HL-60/S4 treated with retinoic acid at 250 ng/mL for 4 days and 3 days (cell line): ENCODE measurements around the gene TAS2R13.

Experiments used
- in situ Hi-C: fragments of 300-500 bp; cut with MboI; formaldehyde crosslinking; loops from 2 replicates; pipeline ENCODE4 v1.7.0; 2022; ENCODE audit warnings: low sequenced_read_pairs

Gene TAS2R13

DNA sequence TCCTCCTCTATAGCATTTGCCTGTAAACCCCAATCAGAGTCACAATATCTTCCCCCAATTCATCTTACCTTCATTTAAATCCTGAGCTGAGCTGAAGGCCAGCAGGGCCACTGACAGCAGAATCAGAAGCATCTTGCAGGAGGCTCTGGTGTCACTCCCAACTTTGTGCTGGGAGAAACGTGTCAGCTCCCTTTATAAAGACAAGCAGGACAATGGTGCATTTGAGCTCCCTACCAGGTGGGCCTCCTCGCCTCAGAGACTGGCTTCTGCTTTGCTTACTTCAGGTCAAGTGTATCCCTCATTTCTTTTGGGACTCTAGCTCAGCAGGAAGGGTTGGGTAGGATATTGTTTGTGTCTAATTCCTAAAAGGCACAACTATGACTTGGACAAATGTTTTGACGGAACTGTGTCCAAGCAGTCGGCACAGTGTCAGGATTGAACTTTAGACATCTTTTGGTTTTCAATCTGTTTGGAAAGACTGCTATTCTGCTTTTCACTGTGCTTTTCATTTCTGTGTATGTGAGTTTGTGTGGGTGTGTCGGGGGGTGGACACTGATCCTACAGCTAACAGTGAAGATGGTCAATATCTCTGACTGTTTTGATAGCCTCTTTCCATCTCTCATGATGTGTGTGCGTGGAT lies 25.2 kb downstream of the TAS2R13 start, which contains the start of gene PRH1:
TSS of gene PRH1 (minus strand) at position 170 of the 640 bp plus-strand sequence. CDS start at position 132, 38 bp downstream.
- in situ Hi-C loops = no loop called here

DNA sequence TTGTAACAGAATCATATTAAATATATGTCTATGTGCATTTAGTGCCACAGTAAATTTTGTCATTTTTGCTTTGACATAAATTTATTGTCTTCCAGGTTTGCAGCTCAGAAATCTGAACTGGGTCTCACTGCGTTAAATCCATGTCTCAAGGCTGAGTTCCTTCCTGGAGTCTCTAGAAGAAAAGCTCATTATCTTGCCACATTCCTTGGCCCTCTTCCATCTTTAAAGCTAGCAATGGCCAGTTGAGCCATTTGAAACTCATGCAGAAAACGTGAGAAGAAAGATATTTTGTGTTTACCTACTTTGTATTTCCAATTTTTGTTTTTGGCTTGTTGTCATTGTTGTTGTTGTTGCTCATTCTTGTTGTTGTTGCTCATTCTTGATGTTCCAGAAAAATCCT lies 36.0 kb downstream of the TAS2R13 start:
- in situ Hi-C loops = no loop called here

DNA sequence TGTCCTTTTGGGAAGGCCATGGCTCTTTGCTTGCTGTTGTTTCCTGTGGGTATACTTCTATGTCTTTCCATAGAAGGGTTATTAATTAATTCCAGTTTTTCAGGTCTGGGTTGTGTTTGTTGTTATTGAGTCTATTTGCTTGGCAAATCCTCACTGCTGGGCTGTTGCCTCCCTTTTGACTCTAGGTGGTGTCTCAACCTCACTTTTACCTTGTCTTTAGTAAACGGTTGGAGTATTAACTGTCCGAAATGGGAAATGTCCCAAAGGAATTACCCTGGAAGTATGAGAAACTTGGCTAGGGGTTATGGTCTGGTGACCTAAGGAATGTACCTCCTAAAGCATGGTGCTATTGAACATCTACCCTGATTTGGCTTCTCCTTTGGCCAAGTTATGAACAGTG lies 42.0 kb downstream of the TAS2R13 start:
- in situ Hi-C loops = no loop called here

DNA sequence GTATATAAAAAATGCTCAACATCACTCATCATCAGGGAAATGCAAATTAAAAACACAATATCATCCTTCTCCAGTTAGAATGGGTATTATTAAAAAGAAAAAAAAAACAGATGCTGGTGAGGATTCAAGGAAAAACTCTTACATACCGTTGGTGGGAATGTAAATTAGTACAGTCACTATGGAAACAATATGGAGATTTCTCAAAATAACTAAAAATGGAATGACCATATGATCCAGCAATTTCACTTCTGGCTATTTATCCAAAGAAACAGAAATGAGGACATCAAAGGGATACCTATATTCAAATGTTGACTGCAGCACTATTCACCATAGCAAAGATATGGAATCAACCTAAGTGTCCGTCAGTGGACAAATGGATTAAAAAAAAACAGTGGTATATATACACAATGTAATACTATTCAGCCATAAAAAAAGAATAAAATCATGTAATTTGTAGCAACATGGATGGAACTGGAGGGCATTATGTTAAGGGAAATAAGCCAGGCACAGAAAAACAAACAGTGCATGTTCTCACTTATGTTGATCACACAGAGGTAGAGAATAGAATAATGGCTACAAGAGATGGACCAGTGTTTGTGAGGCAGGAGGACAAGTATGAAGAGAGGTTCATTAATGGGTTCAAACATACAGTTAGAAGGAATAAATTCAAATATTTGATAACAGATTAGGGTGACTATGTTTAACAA lies 45.7 kb downstream of the TAS2R13 start:
- in situ Hi-C loops = no loop called here

DNA sequence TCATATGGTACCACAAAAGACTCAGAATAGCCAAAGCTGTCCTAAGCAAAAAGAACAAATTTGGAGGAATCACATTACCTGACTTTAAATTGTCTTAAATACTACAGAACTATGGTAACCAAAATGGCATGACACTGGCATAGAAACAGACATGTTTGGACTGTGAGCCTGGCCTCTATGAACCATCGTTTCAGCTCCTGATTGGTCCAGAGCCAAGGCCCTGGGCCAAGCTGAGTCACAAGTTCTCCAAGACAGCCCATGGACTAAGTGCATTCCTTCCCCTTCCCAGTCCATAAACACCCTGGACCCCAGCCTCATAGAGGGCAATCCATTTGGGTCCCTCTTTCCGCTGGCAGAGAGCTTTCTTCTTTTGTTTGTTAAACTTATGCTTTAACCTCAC lies 48.0 kb downstream of the TAS2R13 start:
- in situ Hi-C loops = no loop called here
